ENCODE data around the gene TBC1D2B.

Gene TBC1D2B

GRCh38 chr15:78061963-78062427 is 15.5 kb downstream of the TBC1D2B start:
- H3K4me3 ChIP-seq (ENCODE audit: low read depth, low read length), result peak overlapping the region; percentile 26
- DNase-seq (ENCODE audit: low read depth), result no peak

DNA sequence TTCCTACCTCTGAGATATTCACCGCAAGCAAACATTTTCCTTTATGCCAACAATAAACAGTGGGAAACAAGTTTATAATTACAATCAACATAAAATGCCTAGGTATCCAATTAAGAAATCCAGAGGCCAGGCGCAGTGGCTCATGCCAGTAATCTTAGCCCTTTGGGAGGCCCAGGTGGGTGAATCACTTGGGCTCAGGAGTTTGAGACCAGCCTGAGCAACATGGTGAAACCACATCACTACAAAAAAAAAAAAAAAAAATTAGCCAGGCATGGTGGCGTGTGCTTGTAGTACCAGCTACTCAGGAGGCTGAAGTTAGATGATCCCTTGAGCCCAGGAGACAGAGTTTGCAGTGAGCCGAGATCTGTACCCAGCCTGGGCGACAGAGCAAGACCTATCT is 17.3 kb downstream of the TBC1D2B start:
- no peak overlapping the region for H3K4me3 ChIP-seq (ENCODE audit: low read depth, low read length)
- TF ChIP-seq, protein P1, sequence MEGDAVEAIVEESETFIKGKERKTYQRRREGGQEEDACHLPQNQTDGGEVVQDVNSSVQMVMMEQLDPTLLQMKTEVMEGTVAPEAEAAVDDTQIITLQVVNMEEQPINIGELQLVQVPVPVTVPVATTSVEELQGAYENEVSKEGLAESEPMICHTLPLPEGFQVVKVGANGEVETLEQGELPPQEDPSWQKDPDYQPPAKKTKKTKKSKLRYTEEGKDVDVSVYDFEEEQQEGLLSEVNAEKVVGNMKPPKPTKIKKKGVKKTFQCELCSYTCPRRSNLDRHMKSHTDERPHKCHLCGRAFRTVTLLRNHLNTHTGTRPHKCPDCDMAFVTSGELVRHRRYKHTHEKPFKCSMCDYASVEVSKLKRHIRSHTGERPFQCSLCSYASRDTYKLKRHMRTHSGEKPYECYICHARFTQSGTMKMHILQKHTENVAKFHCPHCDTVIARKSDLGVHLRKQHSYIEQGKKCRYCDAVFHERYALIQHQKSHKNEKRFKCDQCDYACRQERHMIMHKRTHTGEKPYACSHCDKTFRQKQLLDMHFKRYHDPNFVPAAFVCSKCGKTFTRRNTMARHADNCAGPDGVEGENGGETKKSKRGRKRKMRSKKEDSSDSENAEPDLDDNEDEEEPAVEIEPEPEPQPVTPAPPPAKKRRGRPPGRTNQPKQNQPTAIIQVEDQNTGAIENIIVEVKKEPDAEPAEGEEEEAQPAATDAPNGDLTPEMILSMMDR (IDR thresholded peaks at IDR 0.05; ENCODE audit: low read depth, low read length, missing control alignments), result no peak
- no peak for DNase-seq (ENCODE audit: low read depth)

More at GRCh38 chr15:78061963-78062427, 15.5 kb downstream of the TBC1D2B start:
- TF ChIP-seq, protein P1 (IDR thresholded peaks at IDR 0.05; ENCODE audit: low read depth, low read length, missing control alignments), result no peak

- H3K4me3 ChIP-seq (ENCODE audit: low read depth, low read length), result no peak overlapping the region
- TF ChIP-seq, protein P1 (IDR thresholded peaks at IDR 0.05; ENCODE audit: low read depth, low read length, missing control alignments), result no peak
- DNase-seq (ENCODE audit: low read depth), result no peak
These were observed 18.2 kb downstream of the TBC1D2B start for GRCh38 chr15:78059110-78059839.

- H3K4me3 ChIP-seq (ENCODE audit: low read depth, low read length), result no peak overlapping the region
- TF ChIP-seq, protein P1 (IDR thresholded peaks at IDR 0.05; ENCODE audit: low read depth, low read length, missing control alignments), result no peak
- no peak for DNase-seq (ENCODE audit: low read depth)
These were observed 19.0 kb downstream of the TBC1D2B start for GRCh38 chr15:78058401-78058935.

DNA sequence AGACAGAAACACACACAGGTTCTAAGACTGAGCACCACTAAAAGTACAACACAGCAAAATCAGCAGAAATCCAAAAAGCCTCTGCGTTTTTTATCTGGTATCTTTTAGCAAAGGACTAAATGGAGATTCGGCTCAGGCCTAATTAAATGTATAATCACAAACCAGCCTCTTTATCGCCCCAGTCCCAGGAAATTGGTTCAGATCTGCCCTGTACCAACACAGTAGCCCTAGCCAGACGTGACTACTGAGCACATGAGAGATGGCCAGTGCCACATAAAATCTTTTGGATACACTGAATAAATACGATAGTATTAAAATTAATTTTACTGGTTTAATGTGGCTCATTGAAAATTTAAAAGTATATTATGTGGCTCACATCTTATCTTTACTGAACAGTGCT is 19.7 kb downstream of the TBC1D2B start:
- TF ChIP-seq, protein P1 (IDR thresholded peaks at IDR 0.05; ENCODE audit: low read depth, low read length, missing control alignments), result no peak
- no peak for DNase-seq (ENCODE audit: low read depth)
- no peak overlapping the region for H3K4me3 ChIP-seq (ENCODE audit: low read depth, low read length)

GRCh38 chr15:78056714-78057269 is 20.7 kb downstream of the TBC1D2B start:
- no peak for DNase-seq (ENCODE audit: low read depth)
- H3K4me3 ChIP-seq (ENCODE audit: low read depth, low read length), result no peak overlapping the region
- TF ChIP-seq, protein P1 (IDR thresholded peaks at IDR 0.05; ENCODE audit: low read depth, low read length, missing control alignments), result no peak
